Karpas-422 (cell line): Measurements from ENCODE around the gene KIF21B. TPM values are rescaled to one million over a fixed set of nuclear protein-coding genes. Genes with fewer than 3 reads are reported as not detected.

Source experiments
- DNase-seq: peaks from one replicate; pipeline ENCODE4 v3.0.0-alpha.2; 2015
- H2AFZ ChIP-seq: fragments of 200-600 bp; sonication (generic); 2 replicates; pipeline ENCODE4 v1.6.1; 2014; ENCODE audit warnings: antibody characterized with exemption, low read length, mixed read lengths
- H3K27ac ChIP-seq: fragments of 200-600 bp; sonication (generic); 2 replicates; pipeline ENCODE4 v1.5.1; 2014; ENCODE audit warnings: mild to moderate bottlenecking, low read length, moderate library complexity
- H3K27me3 ChIP-seq: fragments of 200-600 bp; sonication (generic); 2 replicates; pipeline ENCODE4 v1.6.1; 2014; ENCODE audit warnings: low read length, mixed read lengths
- H3K36me3 ChIP-seq: fragments of 200-600 bp; sonication (generic); 2 replicates; pipeline ENCODE4 v1.6.1; 2014; ENCODE audit warnings: low read length, mixed read lengths; ENCODE audit not compliant: insufficient read depth
- H3K4me1 ChIP-seq: fragments of 200-600 bp; sonication (generic); 2 replicates; pipeline ENCODE4 v1.6.1; 2014; ENCODE audit warnings: mild to moderate bottlenecking, low read length, mixed read lengths
- H3K4me2 ChIP-seq: fragments of 200-600 bp; sonication (generic); 2 replicates; pipeline ENCODE4 v1.6.1; 2014; ENCODE audit warnings: low read length, low read depth, mild to moderate bottlenecking; ENCODE audit not compliant: poor library complexity, severe bottlenecking
- H3K4me3 ChIP-seq: fragments of 200-600 bp; sonication (generic); 2 replicates; pipeline ENCODE4 v1.5.1; 2014; ENCODE audit warnings: mild to moderate bottlenecking, antibody characterized with exemption, low read length, mixed read lengths
- H3K79me2 ChIP-seq: fragments of 200-600 bp; sonication (generic); 2 replicates; pipeline ENCODE4 v1.6.1; 2014; ENCODE audit warnings: mild to moderate bottlenecking, low read length, mixed read lengths
- H3K9ac ChIP-seq: fragments of 200-600 bp; sonication (generic); 2 replicates; pipeline ENCODE4 v1.6.0; 2014; ENCODE audit warnings: low read length
- H3K9me2 ChIP-seq: fragments of 200-600 bp; sonication (generic), shearing (Covaris generic); replicated peaks from 2 replicates; pipeline ENCODE4 v1.6.0; 2014; ENCODE audit warnings: mild to moderate bottlenecking, low read length, moderate library complexity; ENCODE audit not compliant: insufficient read depth
- H3K9me3 ChIP-seq: fragments of 300-700, 200-600 bp; sonication (generic); 2 replicates; pipeline ENCODE4 v1.6.1; 2014; ENCODE audit warnings: low read length, mixed read lengths
- H4K20me1 ChIP-seq: fragments of 200-600 bp; sonication (generic); 2 replicates; pipeline ENCODE4 v1.6.1; 2014; ENCODE audit warnings: mild to moderate bottlenecking, antibody characterized with exemption, low read length, low read depth; ENCODE audit not compliant: insufficient read depth
- total RNA-seq: library from RNA; depleted of rRNA; stranded (reverse); fragments of >200 nt; shearing (Covaris generic); gene quantifications from 2 replicates; pipeline ENCODE4 v1.2.3, GENCODE V29; 2014; ENCODE audit warnings: low replicate concordance

The KIF21B gene
- total RNA-seq, 1 experiment from 2014 or later = 0.22 TPM

DNA sequence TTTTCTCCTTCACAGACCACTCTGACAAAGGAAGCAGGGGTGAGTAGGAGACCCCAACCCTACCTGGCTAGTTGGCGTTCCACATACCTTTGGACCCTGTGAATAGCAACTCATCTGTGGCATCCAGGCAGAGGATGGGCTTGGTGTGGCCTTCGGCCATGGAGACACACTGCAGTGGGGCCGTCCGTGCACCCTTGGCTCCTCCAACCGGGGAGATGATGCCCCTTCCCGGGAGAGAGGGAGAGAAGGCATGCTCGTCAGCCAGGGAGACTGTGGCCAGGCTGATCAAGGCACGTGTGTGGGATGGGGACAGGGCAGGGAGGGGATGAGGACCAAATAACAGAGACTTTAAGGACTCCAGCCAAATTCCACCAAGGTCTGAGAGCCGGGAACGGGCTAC is 42.6 kb downstream of the KIF21B start:
- no peaks in the 10 kb centered on the region for H3K4me1 ChIP-seq
- H3K27ac ChIP-seq = no peak overlapping the region
- H3K4me2 ChIP-seq = no peak overlapping the region
- H3K36me3 ChIP-seq = no peaks in the 10 kb centered on the region
- H3K9me2 ChIP-seq = no peaks in the 10 kb centered on the region
- 0 out of 2 replicates have a peak, but pooled peaks cover 4% of the 10 kb centered on the region for H4K20me1 ChIP-seq
- H3K27me3 ChIP-seq = no peaks in the 10 kb centered on the region
- H3K79me2 ChIP-seq = no peaks in the 10 kb centered on the region
- DNase-seq = no peak
- no peak overlapping the region for H3K9ac ChIP-seq
- H3K9me3 ChIP-seq = no peaks in the 10 kb centered on the region
- H2AFZ ChIP-seq = no peak overlapping the region
- H3K4me3 ChIP-seq = no peak overlapping the region

DNA sequence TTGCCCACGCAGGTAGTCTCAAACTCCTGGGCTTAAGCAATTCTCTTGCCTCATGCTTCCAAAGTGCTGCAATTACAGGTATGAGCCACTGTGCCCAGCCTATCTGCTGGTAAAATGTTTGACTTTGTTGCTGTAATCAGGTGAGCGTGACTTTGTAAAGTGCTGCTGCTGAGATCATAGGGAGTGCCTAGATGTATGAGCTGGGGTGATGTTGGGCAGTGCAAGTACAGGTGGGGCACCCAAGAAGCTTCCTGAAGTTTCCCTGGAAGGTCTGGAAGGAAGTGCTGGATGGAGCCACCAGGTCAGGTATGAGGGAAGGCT is 43.1 kb downstream of the KIF21B start:
- no peak for DNase-seq
- H3K9ac ChIP-seq = no peak overlapping the region
- H3K79me2 ChIP-seq = no peaks in the 10 kb centered on the region
- no peaks in the 10 kb centered on the region for H3K36me3 ChIP-seq
- no peak overlapping the region for H2AFZ ChIP-seq
- no peaks in the 10 kb centered on the region for H3K9me2 ChIP-seq
- H3K4me1 ChIP-seq = no peaks in the 10 kb centered on the region
- no peak overlapping the region for H3K27ac ChIP-seq
- H3K27me3 ChIP-seq = no peaks in the 10 kb centered on the region
- H3K4me2 ChIP-seq = no peak overlapping the region
- no peak overlapping the region for H3K4me3 ChIP-seq
- H3K9me3 ChIP-seq = no peaks in the 10 kb centered on the region
- 0 out of 2 replicates have a peak, but pooled peaks cover 4% of the 10 kb centered on the region for H4K20me1 ChIP-seq

- Histone ChIP-seq H3K9me3 (no peaks in the 10 kb centered on the region), H3K27ac (no peak overlapping the region), H3K4me1 (no peaks in the 10 kb centered on the region), H3K4me3 (no peak overlapping the region), H4K20me1 (0 out of 2 replicates have a peak, but pooled peaks cover 4% of the 10 kb centered on the region), H3K79me2 (no peaks in the 10 kb centered on the region), H2AFZ (no peak overlapping the region), H3K4me2 (no peak overlapping the region), H3K9ac (no peak overlapping the region), H3K9me2 (no peaks in the 10 kb centered on the region), H3K27me3 (no peaks in the 10 kb centered on the region), H3K36me3 (no peaks in the 10 kb centered on the region)
- peak; percentile 86 for DNase-seq
These were observed 43.7 kb downstream of the KIF21B start for GRCh38 chr1:200979574-200980451.

DNA sequence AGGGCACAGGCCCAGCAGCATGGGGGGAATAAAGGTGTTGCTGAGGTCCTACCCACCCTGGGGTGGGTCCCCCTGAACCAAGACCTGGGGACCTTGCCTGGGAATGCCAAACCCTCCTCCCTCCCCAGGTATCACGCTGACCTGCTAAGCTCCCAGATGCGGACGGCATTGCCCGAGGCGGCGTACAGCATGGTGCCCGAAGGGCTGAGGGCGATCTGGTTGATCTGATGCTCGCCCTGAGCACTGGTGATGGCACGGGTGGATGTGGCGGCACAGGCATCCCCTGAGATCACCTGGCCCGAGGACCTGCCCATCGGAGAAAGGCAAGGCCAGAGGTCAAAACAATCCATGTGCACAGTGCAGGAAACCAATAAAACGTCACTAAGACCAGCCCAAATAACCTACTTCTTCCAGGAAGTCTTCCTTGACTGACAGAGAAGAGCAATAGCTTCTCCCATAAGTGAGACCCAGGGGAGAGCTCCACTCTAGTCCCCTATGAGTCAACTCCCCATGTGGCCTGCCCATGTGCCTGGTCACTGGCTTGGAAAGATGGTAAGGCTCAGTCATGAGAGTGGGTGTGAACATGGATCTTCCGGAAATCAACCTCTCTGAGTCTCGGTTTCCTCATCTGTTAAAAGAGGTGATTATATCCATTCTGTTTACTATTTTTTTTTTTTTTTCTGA is 46.3 kb downstream of the KIF21B start:
- no peaks in the 10 kb centered on the region for H3K79me2 ChIP-seq
- H3K4me3 ChIP-seq = no peak overlapping the region
- H3K9me2 ChIP-seq = no peaks in the 10 kb centered on the region
- no peaks in the 10 kb centered on the region for H3K9me3 ChIP-seq
- H3K36me3 ChIP-seq = no peaks in the 10 kb centered on the region
- no peak overlapping the region for H3K9ac ChIP-seq
- no peak overlapping the region for H2AFZ ChIP-seq
- no peaks in the 10 kb centered on the region for H3K4me1 ChIP-seq
- no peak overlapping the region for H3K4me2 ChIP-seq
- no peaks in the 10 kb centered on the region for H3K27me3 ChIP-seq
- H4K20me1 ChIP-seq = 0 out of 2 replicates have a peak, but pooled peaks cover 4% of the 10 kb centered on the region
- no peak overlapping the region for H3K27ac ChIP-seq
- DNase-seq = no peak

DNA sequence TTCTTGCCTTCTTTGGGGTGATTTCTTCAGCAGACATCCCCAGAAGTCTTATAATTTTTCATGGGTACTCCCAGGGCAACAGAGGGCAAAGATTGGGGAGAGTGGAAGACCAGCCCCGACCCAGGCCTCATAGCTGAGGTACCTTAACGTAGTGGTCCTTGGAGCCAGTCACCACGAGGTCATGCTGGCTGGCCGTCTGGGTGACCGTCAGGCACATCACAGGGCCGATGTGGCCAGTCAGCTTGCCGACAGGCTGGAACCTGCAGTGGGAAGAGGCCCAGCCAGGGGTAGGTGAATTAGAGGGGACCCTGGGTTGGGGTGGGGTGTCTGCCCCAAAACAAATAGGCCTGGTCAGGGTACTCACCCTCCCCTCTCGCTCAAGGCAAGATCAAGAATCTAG is 46.9 kb downstream of the KIF21B start:
- H3K36me3 ChIP-seq = no peaks in the 10 kb centered on the region

DNA sequence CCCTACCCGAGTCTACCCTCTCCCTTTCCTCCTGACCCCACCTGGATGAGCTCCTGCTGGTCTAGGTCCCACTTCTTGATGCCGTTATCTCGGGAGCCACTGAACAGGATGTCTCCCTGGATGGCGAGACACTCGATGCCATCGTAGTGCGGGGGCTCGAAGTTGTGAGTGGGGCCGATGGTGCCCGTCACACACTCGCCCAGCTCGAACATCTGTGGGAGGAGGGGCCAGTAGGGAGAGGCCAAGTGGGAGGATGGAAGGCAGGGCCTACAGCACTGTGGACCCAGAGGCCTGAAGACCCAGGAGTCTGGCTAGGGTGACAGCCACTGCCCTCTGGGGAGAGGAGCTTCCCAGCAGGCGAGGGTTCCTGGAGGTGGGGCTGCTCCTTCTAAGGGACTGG is 48.1 kb downstream of the KIF21B start:
- Histone ChIP-seq H3K27me3 (no peaks in the 10 kb centered on the region), H3K4me3 (no peak overlapping the region), H3K79me2 (no peaks in the 10 kb centered on the region), H3K9ac (no peak overlapping the region), H3K4me1 (no peaks in the 10 kb centered on the region), H3K4me2 (no peak overlapping the region), H3K36me3 (no peaks in the 10 kb centered on the region), H4K20me1 (0 out of 2 replicates have a peak, but pooled peaks cover 1% of the 10 kb centered on the region), H3K9me3 (no peaks in the 10 kb centered on the region), H3K27ac (no peak overlapping the region), H2AFZ (no peak overlapping the region), H3K9me2 (no peaks in the 10 kb centered on the region)
- no peak for DNase-seq

More for the DNA sequence above, 46.9 kb downstream of the KIF21B start:
- DNase-seq = no peak
- Histone ChIP-seq H3K9ac (no peak overlapping the region), H3K4me2 (no peak overlapping the region), H3K9me3 (no peaks in the 10 kb centered on the region), H3K4me3 (no peak overlapping the region), H3K27me3 (no peaks in the 10 kb centered on the region), H3K27ac (no peak overlapping the region), H4K20me1 (0 out of 2 replicates have a peak, but pooled peaks cover 4% of the 10 kb centered on the region), H3K9me2 (no peaks in the 10 kb centered on the region), H2AFZ (no peak overlapping the region), H3K79me2 (no peaks in the 10 kb centered on the region), H3K4me1 (no peaks in the 10 kb centered on the region)

GRCh38 chr1:200974711-200975110 is 48.8 kb downstream of the KIF21B start:
- Histone ChIP-seq H3K9ac (no peak overlapping the region), H3K4me1 (no peaks in the 10 kb centered on the region), H4K20me1 (no peaks in the 10 kb centered on the region), H3K79me2 (no peaks in the 10 kb centered on the region), H3K36me3 (no peaks in the 10 kb centered on the region), H3K9me2 (no peaks in the 10 kb centered on the region), H3K4me2 (no peak overlapping the region), H2AFZ (no peak overlapping the region), H3K9me3 (no peaks in the 10 kb centered on the region), H3K27ac (no peak overlapping the region), H3K27me3 (no peaks in the 10 kb centered on the region), H3K4me3 (no peak overlapping the region)
- DNase-seq = no peak

GRCh38 chr1:200973937-200974657 is 49.4 kb downstream of the KIF21B start:
- Histone ChIP-seq H3K27ac (no peak overlapping the region), H3K4me2 (no peak overlapping the region)
- DNase-seq = no peak

More at GRCh38 chr1:200973937-200974657, 49.4 kb downstream of the KIF21B start:
- H3K4me3 ChIP-seq = no peak overlapping the region
- no peaks in the 10 kb centered on the region for H3K9me3 ChIP-seq
- no peaks in the 10 kb centered on the region for H4K20me1 ChIP-seq
- no peak overlapping the region for H2AFZ ChIP-seq
- H3K36me3 ChIP-seq = no peaks in the 10 kb centered on the region
- no peaks in the 10 kb centered on the region for H3K4me1 ChIP-seq
- H3K79me2 ChIP-seq = no peaks in the 10 kb centered on the region
- no peaks in the 10 kb centered on the region for H3K27me3 ChIP-seq
- no peaks in the 10 kb centered on the region for H3K9me2 ChIP-seq
- H3K9ac ChIP-seq = no peak overlapping the region
